ENCODE results near the gene FGF8. TPM values are rescaled to one million over a fixed set of nuclear protein-coding genes. Genes with fewer than 3 reads are reported as not detected.
A peak's percentile ranks its signal among the peaks of the same experiment; 100 is the strongest.

FGF8 gene
- total RNA-seq, 1 donor from 2014 or later: not detected

- peaks cover 62% of the 10 kb centered on the region for H3K4me1 ChIP-seq
- TF ChIP-seq POLR2A (IDR thresholded peaks at IDR 0.05) (no peak), POLR2AphosphoS5 (IDR thresholded peaks at IDR 0.05; ENCODE audit: insufficient read depth in 1 of 2, low read depth in 1 of 2) (no peak), CTCF (IDR thresholded peaks at IDR 0.05) (no peak)
- intact Hi-C loops (cut with DNase I): no loop called here
- no peaks in the 10 kb centered on the region for H3K27me3 ChIP-seq
- no peak overlapping the region for H3K27ac ChIP-seq
- peaks cover 0 to 24% of the 10 kb centered on the region in 2 donors for H3K36me3 ChIP-seq
- H3K4me3 ChIP-seq: peak overlapping the region; percentile 53 to 70
- no peak for DNase-seq (ENCODE audit: extremely low spot score in 2 of 2)
- H3K9me3 ChIP-seq: no peaks in the 10 kb centered on the region
Measured at GRCh38 chr10:101781984-101782810, 6.3 kb upstream of the FGF8 start.

- H3K4me1 ChIP-seq: peaks cover 62% of the 10 kb centered on the region
- H3K9me3 ChIP-seq: no peaks in the 10 kb centered on the region
- TF ChIP-seq POLR2A (IDR thresholded peaks at IDR 0.05) (no peak), CTCF (IDR thresholded peaks at IDR 0.05) (no peak), POLR2AphosphoS5 (IDR thresholded peaks at IDR 0.05; ENCODE audit: insufficient read depth in 1 of 2, low read depth in 1 of 2) (no peak)
- no peak overlapping the region for H3K27ac ChIP-seq
- intact Hi-C loops (cut with DNase I): no loop called here
- H3K4me3 ChIP-seq: no peak overlapping the region
- no peaks in the 10 kb centered on the region for H3K27me3 ChIP-seq
- H3K36me3 ChIP-seq: peaks cover 0 to 18% of the 10 kb centered on the region in 2 donors
- no peak for DNase-seq (ENCODE audit: extremely low spot score in 2 of 2)
Measured at GRCh38 chr10:101781655-101781983, 5.7 kb upstream of the FGF8 start.

GRCh38 chr10:101780818-101781654, 5.1 kb upstream of the FGF8 start:
- peaks cover 67% of the 10 kb centered on the region for H3K4me1 ChIP-seq

GRCh38 chr10:101780187-101780817, 4.4 kb upstream of the FGF8 start:
- peak overlapping the region; percentile 40 to 49 for H3K4me3 ChIP-seq
- H3K27ac ChIP-seq: no peak overlapping the region
- peaks cover 3% of the 10 kb centered on the region for H3K27me3 ChIP-seq
- H3K36me3 ChIP-seq: peaks cover 0 to 6% of the 10 kb centered on the region in 2 donors
- DNase-seq (ENCODE audit: extremely low spot score in 2 of 2): no peak
- H3K9me3 ChIP-seq: no peaks in the 10 kb centered on the region
- intact Hi-C loops (cut with DNase I): no loop called here
- peaks cover 70% of the 10 kb centered on the region for H3K4me1 ChIP-seq
- no peak for TF ChIP-seq POLR2A (IDR thresholded peaks at IDR 0.05)
- TF ChIP-seq CTCF (IDR thresholded peaks at IDR 0.05): peak in 1 of 3 experiments; percentile 12
- peak in 1 of 2 donors; percentile 1 for TF ChIP-seq POLR2AphosphoS5 (IDR thresholded peaks at IDR 0.05; ENCODE audit: insufficient read depth in 1 of 2, low read depth in 1 of 2)

More at GRCh38 chr10:101780818-101781654, 5.1 kb upstream of the FGF8 start:
- peak; percentile 55 to 58 (median 57) for TF ChIP-seq CTCF (IDR thresholded peaks at IDR 0.05)
- TF ChIP-seq POLR2AphosphoS5 (IDR thresholded peaks at IDR 0.05; ENCODE audit: insufficient read depth in 1 of 2, low read depth in 1 of 2): no peak
- no peak for TF ChIP-seq POLR2A (IDR thresholded peaks at IDR 0.05)
- no peak for DNase-seq (ENCODE audit: extremely low spot score in 2 of 2)
- intact Hi-C loops (cut with DNase I): no loop called here
- Histone ChIP-seq H3K36me3 (peaks cover 0 to 12% of the 10 kb centered on the region in 2 donors), H3K27me3 (no peaks in the 10 kb centered on the region), H3K9me3 (no peaks in the 10 kb centered on the region), H3K27ac (no peak overlapping the region), H3K4me3 (no peak overlapping the region)

All from vagina (tissue), 2 donors.